ENCODE data around the gene SLC35F3. TPM values are rescaled to one million over a fixed set of nuclear protein-coding genes. Genes with fewer than 3 reads are reported as not detected.

SLC35F3 gene
- total RNA-seq, 1 experiment from 2014 or later = 0.94 TPM

DNA sequence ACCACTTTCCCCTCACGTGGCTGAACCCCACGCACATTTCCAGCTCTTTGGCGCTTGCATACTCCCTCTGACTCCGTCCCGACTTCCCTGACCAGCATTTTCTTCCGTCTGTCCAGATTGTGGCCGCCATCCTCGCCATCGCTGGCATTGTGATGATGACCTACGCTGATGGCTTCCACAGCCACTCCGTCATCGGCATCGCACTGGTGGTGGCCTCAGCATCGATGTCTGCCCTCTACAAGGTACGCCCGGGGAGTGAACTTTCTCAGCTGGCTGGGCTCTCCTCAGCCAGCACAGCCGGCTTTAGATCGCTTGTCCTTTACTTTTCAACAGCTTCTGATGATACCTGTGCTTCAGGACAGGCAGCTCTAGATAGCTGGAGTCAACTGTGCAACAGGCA lies 412.0 kb downstream of the SLC35F3 start (continued):
- no peak for TF ChIP-seq EMX1 (CRISPR knock-in tag; IDR thresholded peaks at IDR 0.05)
- no peak for TF ChIP-seq ZBTB21 (CRISPR knock-in tag; IDR thresholded peaks at IDR 0.05; ENCODE audit: borderline replicate concordance)

- TF ChIP-seq ZNF138 (CRISPR knock-in tag; conservative IDR thresholded peaks at IDR 0.05) (no peak), CTCF (IDR thresholded peaks at IDR 0.05) (no peak), USF2 (CRISPR knock-in tag; IDR thresholded peaks at IDR 0.05) (no peak), ZNF425 (CRISPR knock-in tag; conservative IDR thresholded peaks at IDR 0.05) (no peak), CREM (CRISPR knock-in tag; IDR thresholded peaks at IDR 0.05) (no peak), PREB (CRISPR knock-in tag; IDR thresholded peaks at IDR 0.05; ENCODE audit: borderline replicate concordance) (no peak), IRF1 (CRISPR knock-in tag; IDR thresholded peaks at IDR 0.05) (no peak), FOXP4 (CRISPR knock-in tag; IDR thresholded peaks at IDR 0.05) (no peak), PRRX2 (CRISPR knock-in tag; IDR thresholded peaks at IDR 0.05) (no peak), NR3C1 (CRISPR knock-in tag; conservative IDR thresholded peaks at IDR 0.05; ENCODE audit: low read depth) (no peak), ATF1 (CRISPR knock-in tag; IDR thresholded peaks at IDR 0.05) (no peak), CBFB (CRISPR knock-in tag; IDR thresholded peaks at IDR 0.05; ENCODE audit: low read depth) (no peak)
- TF ChIP-seq, protein P1, sequence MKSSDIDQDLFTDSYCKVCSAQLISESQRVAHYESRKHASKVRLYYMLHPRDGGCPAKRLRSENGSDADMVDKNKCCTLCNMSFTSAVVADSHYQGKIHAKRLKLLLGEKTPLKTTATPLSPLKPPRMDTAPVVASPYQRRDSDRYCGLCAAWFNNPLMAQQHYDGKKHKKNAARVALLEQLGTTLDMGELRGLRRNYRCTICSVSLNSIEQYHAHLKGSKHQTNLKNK (CRISPR knock-in tag; IDR thresholded peaks at IDR 0.05) = no peak
- TF ChIP-seq, protein P2, sequence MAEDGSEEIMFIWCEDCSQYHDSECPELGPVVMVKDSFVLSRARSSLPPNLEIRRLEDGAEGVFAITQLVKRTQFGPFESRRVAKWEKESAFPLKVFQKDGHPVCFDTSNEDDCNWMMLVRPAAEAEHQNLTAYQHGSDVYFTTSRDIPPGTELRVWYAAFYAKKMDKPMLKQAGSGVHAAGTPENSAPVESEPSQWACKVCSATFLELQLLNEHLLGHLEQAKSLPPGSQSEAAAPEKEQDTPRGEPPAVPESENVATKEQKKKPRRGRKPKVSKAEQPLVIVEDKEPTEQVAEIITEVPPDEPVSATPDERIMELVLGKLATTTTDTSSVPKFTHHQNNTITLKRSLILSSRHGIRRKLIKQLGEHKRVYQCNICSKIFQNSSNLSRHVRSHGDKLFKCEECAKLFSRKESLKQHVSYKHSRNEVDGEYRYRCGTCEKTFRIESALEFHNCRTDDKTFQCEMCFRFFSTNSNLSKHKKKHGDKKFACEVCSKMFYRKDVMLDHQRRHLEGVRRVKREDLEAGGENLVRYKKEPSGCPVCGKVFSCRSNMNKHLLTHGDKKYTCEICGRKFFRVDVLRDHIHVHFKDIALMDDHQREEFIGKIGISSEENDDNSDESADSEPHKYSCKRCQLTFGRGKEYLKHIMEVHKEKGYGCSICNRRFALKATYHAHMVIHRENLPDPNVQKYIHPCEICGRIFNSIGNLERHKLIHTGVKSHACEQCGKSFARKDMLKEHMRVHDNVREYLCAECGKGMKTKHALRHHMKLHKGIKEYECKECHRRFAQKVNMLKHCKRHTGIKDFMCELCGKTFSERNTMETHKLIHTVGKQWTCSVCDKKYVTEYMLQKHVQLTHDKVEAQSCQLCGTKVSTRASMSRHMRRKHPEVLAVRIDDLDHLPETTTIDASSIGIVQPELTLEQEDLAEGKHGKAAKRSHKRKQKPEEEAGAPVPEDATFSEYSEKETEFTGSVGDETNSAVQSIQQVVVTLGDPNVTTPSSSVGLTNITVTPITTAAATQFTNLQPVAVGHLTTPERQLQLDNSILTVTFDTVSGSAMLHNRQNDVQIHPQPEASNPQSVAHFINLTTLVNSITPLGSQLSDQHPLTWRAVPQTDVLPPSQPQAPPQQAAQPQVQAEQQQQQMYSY (CRISPR knock-in tag; IDR thresholded peaks at IDR 0.05) = no peak
- H3K4me3 Mint-ChIP-seq = no peak overlapping the region
- ATAC-seq = no peak; the same call in 1 of the 2 replicates
- peaks cover 25% of the 10 kb centered on the region for H3K4me1 Mint-ChIP-seq
- H3K27ac Mint-ChIP-seq = no peak overlapping the region
- peaks cover 3% of the 10 kb centered on the region; the same call in 1 of the 2 replicates for H3K9me3 Mint-ChIP-seq
- ChIA-PET CTCF (interaction anchor here (1.0 to 2.5 kb wide), 2 partner anchors 10 to 192 kb away, joined by 4 to 9 read pairs; no protein-coding TSS in a partner anchor), POLR2A (no interaction called here)
- peaks cover 19% of the 10 kb centered on the region for H3K27me3 Mint-ChIP-seq (ENCODE audit: low read depth)
- DNase-seq (ENCODE audit: low spot score) = no peak
- no peaks in the 10 kb centered on the region; the same call in 1 of the 2 replicates for H3K36me3 Mint-ChIP-seq
Measured at GRCh38 chr1:234316937-234317336, 412.5 kb downstream of the SLC35F3 start.
